NCI-H1436 treated with DMSO at 0.1 percent for 48 hours (cell line): ENCODE data around the gene ZNF283.

Experiments used
- DNase-seq: peaks from one replicate; lab custom pipeline; 2025; lab: John Stamatoyannopoulos, UW

Gene ZNF283

GRCh38 chr19:43826787-43827754, at the start of gene ZNF283:
TSS of gene ZNF283 (plus strand) at chr19:43827321. CDS start at chr19:43833505, 6,184 bp downstream.
- peak; percentile 72 for DNase-seq

- peak; percentile 94 for DNase-seq
These were observed 48.5 kb upstream of the ZNF283 start for GRCh38 chr19:43778651-43779050.

GRCh38 chr19:43779147-43779819, 47.8 kb upstream of the ZNF283 start:
- DNase-seq = no peak

- DNase-seq = no peak
These were observed 47.3 kb upstream of the ZNF283 start for GRCh38 chr19:43779820-43780219.

- no peak for DNase-seq
These were observed 46.2 kb upstream of the ZNF283 start, which contains the start of gene KCNN4 for GRCh38 chr19:43780706-43781525. TSS of gene KCNN4 (minus strand) at chr19:43780973. CDS start at chr19:43780861, 112 bp downstream.

- DNase-seq = no peak
These were observed 45.4 kb upstream of the ZNF283 start for GRCh38 chr19:43781630-43782310.

GRCh38 chr19:43782311-43782660, 44.8 kb upstream of the ZNF283 start:
- DNase-seq = no peak

- DNase-seq = no peak
These were observed 44.4 kb upstream of the ZNF283 start for GRCh38 chr19:43782689-43783231.

- no peak for DNase-seq
These were observed 43.5 kb upstream of the ZNF283 start for GRCh38 chr19:43783636-43784035.

- no peak for DNase-seq
These were observed 42.7 kb upstream of the ZNF283 start for GRCh38 chr19:43784241-43784980.

GRCh38 chr19:43784981-43785808, 41.9 kb upstream of the ZNF283 start:
- DNase-seq = no peak

- DNase-seq = no peak
These were observed 40.5 kb upstream of the ZNF283 start for GRCh38 chr19:43786665-43787064.

- no peak for DNase-seq
These were observed 38.1 kb upstream of the ZNF283 start for GRCh38 chr19:43789029-43789428.

GRCh38 chr19:43790587-43790986, 36.5 kb upstream of the ZNF283 start:
- DNase-seq = no peak

- no peak for DNase-seq
These were observed 30.0 kb upstream of the ZNF283 start for GRCh38 chr19:43797118-43797517.

GRCh38 chr19:43797556-43797955, 29.6 kb upstream of the ZNF283 start:
- DNase-seq = no peak

- no peak for DNase-seq
These were observed 29.0 kb upstream of the ZNF283 start for GRCh38 chr19:43798026-43798545.

- peak; percentile 47 for DNase-seq
These were observed 28.3 kb upstream of the ZNF283 start for GRCh38 chr19:43798546-43799409.
